Neural cell (in vitro differentiated cells): ENCODE results near the gene CRPPA.

ENCODE experiments used
- EP300 ChIP-seq: fragments of 450-650 bp; conservative IDR thresholded peaks from 2 replicates; pipeline ENCODE4 v1.6.1; 2014; ENCODE audit warnings: antibody characterized with exemption, mild to moderate bottlenecking, moderate library complexity; ENCODE audit not compliant: poor library complexity, severe bottlenecking
- MXI1 ChIP-seq: fragments of 450-650 bp; conservative IDR thresholded peaks from 2 replicates; pipeline ENCODE4 v1.6.1; 2014; ENCODE audit warnings: antibody characterized with exemption, mild to moderate bottlenecking; ENCODE audit not compliant: poor library complexity, severe bottlenecking
- POLR2AphosphoS5 ChIP-seq: IDR thresholded peaks from 2 replicates; pipeline ENCODE4 v1.6.1; 2012
- RAD21 ChIP-seq: fragments of 450-650 bp; conservative IDR thresholded peaks from 2 replicates; pipeline ENCODE4 v1.6.1; 2014; ENCODE audit warnings: antibody characterized with exemption, mild to moderate bottlenecking, moderate library complexity
- TF ChIP-seq, protein P1 (sequence below): fragments of 450-650 bp; IDR thresholded peaks from 2 replicates; pipeline ENCODE4 v1.5.1; 2014; ENCODE audit warnings: antibody characterized with exemption, mild to moderate bottlenecking, moderate library complexity; ENCODE audit not compliant: poor library complexity, severe bottlenecking

DNA sequence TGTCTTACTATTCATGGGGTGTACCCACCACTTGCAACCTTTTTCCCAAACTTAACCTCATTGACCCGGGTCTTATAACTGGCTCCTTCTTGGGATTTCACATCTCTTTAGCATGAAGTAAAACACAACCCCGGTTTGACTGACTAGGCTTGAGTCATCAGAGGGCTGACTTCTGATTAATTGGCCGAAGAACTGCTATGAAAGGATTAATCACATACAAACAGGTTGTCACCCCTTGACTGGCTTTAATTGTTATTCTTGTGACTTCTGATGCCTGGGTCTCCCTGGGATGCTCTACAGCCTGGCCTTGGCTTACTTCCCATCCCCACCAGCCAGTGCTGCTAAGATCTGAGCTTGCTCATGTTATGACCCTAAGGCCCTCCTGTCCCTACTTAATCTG lies 8.8 kb upstream of the CRPPA start:
- no peak for TF ChIP-seq RAD21
- TF ChIP-seq POLR2AphosphoS5 = no peak
- TF ChIP-seq, protein P1, sequence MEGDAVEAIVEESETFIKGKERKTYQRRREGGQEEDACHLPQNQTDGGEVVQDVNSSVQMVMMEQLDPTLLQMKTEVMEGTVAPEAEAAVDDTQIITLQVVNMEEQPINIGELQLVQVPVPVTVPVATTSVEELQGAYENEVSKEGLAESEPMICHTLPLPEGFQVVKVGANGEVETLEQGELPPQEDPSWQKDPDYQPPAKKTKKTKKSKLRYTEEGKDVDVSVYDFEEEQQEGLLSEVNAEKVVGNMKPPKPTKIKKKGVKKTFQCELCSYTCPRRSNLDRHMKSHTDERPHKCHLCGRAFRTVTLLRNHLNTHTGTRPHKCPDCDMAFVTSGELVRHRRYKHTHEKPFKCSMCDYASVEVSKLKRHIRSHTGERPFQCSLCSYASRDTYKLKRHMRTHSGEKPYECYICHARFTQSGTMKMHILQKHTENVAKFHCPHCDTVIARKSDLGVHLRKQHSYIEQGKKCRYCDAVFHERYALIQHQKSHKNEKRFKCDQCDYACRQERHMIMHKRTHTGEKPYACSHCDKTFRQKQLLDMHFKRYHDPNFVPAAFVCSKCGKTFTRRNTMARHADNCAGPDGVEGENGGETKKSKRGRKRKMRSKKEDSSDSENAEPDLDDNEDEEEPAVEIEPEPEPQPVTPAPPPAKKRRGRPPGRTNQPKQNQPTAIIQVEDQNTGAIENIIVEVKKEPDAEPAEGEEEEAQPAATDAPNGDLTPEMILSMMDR = no peak
- TF ChIP-seq EP300 = no peak
- no peak for TF ChIP-seq MXI1
